GM23338 (cell line): ENCODE results near the gene CEP131. TPM values are rescaled to one million over a fixed set of nuclear protein-coding genes. Genes with fewer than 3 reads are reported as not detected.

Experiments
- ATAC-seq: fragments of 200-7000 bp; cut with Tn5 transposase; 3 replicates; pipeline ENCODE4 v1.9.1; 2020
- DNase-seq: peaks from one replicate; pipeline ENCODE4 v3.0.0-alpha.2; 2015; ENCODE audit warnings: low spot score
- H2AFZ ChIP-seq: fragments of 200-600 bp; sonication (generic); 2 replicates; pipeline ENCODE4 v1.8.0; 2016; ENCODE audit warnings: antibody characterized with exemption, mild to moderate bottlenecking, moderate library complexity
- H3F3A ChIP-seq: fragments of 200-600 bp; sonication (generic); replicated peaks from 2 replicates; pipeline ENCODE4 v1.8.0; 2017; ENCODE audit warnings: antibody characterized with exemption, mixed run types, low read depth
- H3K27ac ChIP-seq: fragments of 200-600 bp; sonication (generic); 2 replicates; pipeline ENCODE4 v1.6.1; 2016; ENCODE audit warnings: low read depth
- H3K27me3 ChIP-seq: fragments of 200-600 bp; sonication (generic); 2 replicates; pipeline ENCODE4 v1.8.0; 2016; ENCODE audit warnings: mild to moderate bottlenecking, mixed run types, moderate library complexity; ENCODE audit not compliant: insufficient read depth
- H3K36me3 ChIP-seq: fragments of 200-600 bp; sonication (generic); 2 replicates; pipeline ENCODE4 v1.8.0; 2016; ENCODE audit warnings: mild to moderate bottlenecking; ENCODE audit not compliant: insufficient read depth
- H3K4me1 ChIP-seq: fragments of 200-600 bp; sonication (generic); 2 replicates; pipeline ENCODE4 v1.8.0; 2016; ENCODE audit warnings: mild to moderate bottlenecking, moderate library complexity; ENCODE audit not compliant: insufficient read depth
- H3K4me2 ChIP-seq: fragments of 200-600 bp; sonication (generic); 2 replicates; pipeline ENCODE4 v1.7.1; 2017; ENCODE audit warnings: mixed run types
- H3K4me3 ChIP-seq: fragments of 200-600 bp; sonication (generic); 2 replicates; pipeline ENCODE4 v1.6.1; 2016; ENCODE audit warnings: mixed run types
- H3K79me2 ChIP-seq: fragments of 200-600 bp; sonication (generic); replicated peaks from 2 replicates; pipeline ENCODE4 v1.8.0; 2017; ENCODE audit warnings: mild to moderate bottlenecking; ENCODE audit not compliant: insufficient read depth
- H3K9me2 ChIP-seq: fragments of 200-600 bp; sonication (generic); 2 replicates; pipeline ENCODE4 v1.8.0; 2017; ENCODE audit not compliant: insufficient read depth
- H4K20me1 ChIP-seq: fragments of 200-600 bp; sonication (generic); replicated peaks from 2 replicates; pipeline ENCODE4 v1.8.0; 2017; ENCODE audit warnings: mild to moderate bottlenecking; ENCODE audit not compliant: insufficient read depth
- H3K27ac Mint-ChIP-seq: 2 replicates; pipeline ENCODE4 v1.8.0; 2020; ENCODE audit warnings: inconsistent platforms, mild to moderate bottlenecking, moderate library complexity, mixed read lengths
- H3K27me3 Mint-ChIP-seq: 3 replicates; pipeline ENCODE4 v1.8.0; 2022; ENCODE audit warnings: low read depth, mild to moderate bottlenecking, moderate library complexity, mixed read lengths, inconsistent platforms; ENCODE audit not compliant: insufficient read depth, poor library complexity
- H3K36me3 Mint-ChIP-seq: 3 replicates; pipeline ENCODE4 v1.8.0; 2021; ENCODE audit warnings: low read depth, mild to moderate bottlenecking, inconsistent platforms, moderate library complexity, mixed read lengths
- H3K4me1 Mint-ChIP-seq: 3 replicates; pipeline ENCODE4 v1.8.0; 2020; ENCODE audit warnings: mild to moderate bottlenecking, inconsistent platforms, mixed read lengths
- H3K4me3 Mint-ChIP-seq: 3 replicates; pipeline ENCODE4 v1.8.0; 2021; ENCODE audit warnings: moderate library complexity, mild to moderate bottlenecking, inconsistent platforms, mixed read lengths
- H3K9me3 Mint-ChIP-seq: 3 replicates; pipeline ENCODE4 v1.8.0; 2020; ENCODE audit warnings: moderate library complexity, mild to moderate bottlenecking, inconsistent platforms, mixed read lengths
- CREB1 ChIP-seq: fragments of 250-450 bp; sonication (Bioruptor Pico); IDR thresholded peaks from 2 replicates; pipeline ENCODE4 v1.5.0; 2020; ENCODE audit warnings: low read depth, mild to moderate bottlenecking, moderate library complexity
- ZNF331 ChIP-seq: fragments of 250-450 bp; sonication (Bioruptor Pico); IDR thresholded peaks from 2 replicates; pipeline ENCODE4 v1.5.0; 2020; ENCODE audit warnings: low read depth, mild to moderate bottlenecking, moderate library complexity
- polyA plus RNA-seq: library from polyadenylated mRNA; unstranded; fragments of >200 nt; fragmentation: Nextera tagmentation; extraction: Ambion mirVana; gene quantifications from 2 replicates; pipeline ENCODE4 v1.2.1, GENCODE V29; 2016
- total RNA-seq: library from RNA; depleted of rRNA; stranded (reverse); fragments of >200 nt; shearing (Covaris generic); gene quantifications from 2 replicates; pipeline ENCODE4 v1.2.3, GENCODE V29; 2014
- TF ChIP-seq, protein P1 (sequence below): IDR thresholded peaks from one replicate; pipeline ENCODE4 v1.6.1; 2018; ENCODE audit warnings: antibody characterized with exemption; ENCODE audit not compliant: unreplicated experiment
- TF ChIP-seq, protein P2 (sequence below): fragments of 250-450 bp; sonication (Bioruptor Pico); IDR thresholded peaks from 2 replicates; pipeline ENCODE4 v1.5.0; 2020; ENCODE audit warnings: mild to moderate bottlenecking, moderate library complexity

Gene CEP131
- total and polyA plus RNA-seq, 2 experiments from 2014 or later, result 26.8 to 35.5 TPM

DNA sequence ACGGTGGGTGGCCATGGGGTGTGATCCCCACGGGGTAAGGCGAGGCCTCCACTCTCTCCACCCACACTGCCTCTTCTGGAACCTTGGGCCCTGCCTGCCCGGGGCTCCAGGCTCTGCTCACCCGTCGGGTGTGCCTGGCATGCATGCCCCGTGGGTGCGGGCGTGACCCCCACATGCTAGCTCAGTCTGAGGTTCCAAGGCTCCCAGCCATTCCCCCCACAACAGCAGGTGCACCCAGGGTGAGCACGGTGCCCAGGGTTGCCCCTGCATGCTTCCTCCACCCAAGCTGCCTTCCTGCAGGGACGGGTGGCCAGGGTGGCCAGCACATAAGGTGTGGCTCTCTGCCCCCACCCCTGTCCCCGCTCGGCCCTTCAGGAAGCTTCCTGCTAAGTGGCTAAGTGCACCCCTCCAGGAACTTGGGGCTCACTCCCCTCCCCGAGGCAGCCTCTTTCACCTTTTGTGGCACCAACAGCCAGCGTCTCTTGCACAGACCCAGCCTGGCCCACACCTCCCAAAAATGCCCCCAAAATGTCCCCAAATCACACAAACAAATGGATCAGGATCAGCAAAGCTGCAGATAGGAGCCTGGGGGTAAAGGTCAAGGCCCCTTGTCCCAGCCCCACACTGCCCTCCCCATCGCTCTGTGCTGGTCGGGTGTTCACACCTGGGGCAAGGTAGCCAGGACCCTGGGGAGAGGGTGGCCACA lies 78.9 kb downstream of the CEP131 start:
- no peak overlapping the region for H3K27ac ChIP-seq
- H3K79me2 ChIP-seq, result no peaks in the 10 kb centered on the region
- DNase-seq, result no peak
- Mint-ChIP-seq H3K27me3 (peaks cover 20% of the 10 kb centered on the region), H3K36me3 (no peaks in the 10 kb centered on the region), H3K4me3 (no peak overlapping the region), H3K9me3 (peaks cover 8% of the 10 kb centered on the region), H3K4me1 (no peaks in the 10 kb centered on the region), H3K27ac (no peak overlapping the region)
- no peak overlapping the region for H2AFZ ChIP-seq
- no peak overlapping the region for H3K4me2 ChIP-seq
- no peaks in the 10 kb centered on the region for H3K9me2 ChIP-seq
- no peaks in the 10 kb centered on the region for H3K36me3 ChIP-seq
- H3F3A ChIP-seq, result peaks cover under 1% of the 10 kb centered on the region; the same call in 1 of the 2 replicates
- ATAC-seq, result no peak
- no peaks in the 10 kb centered on the region for H3K27me3 ChIP-seq
- H3K4me1 ChIP-seq, result no peaks in the 10 kb centered on the region
- no peaks in the 10 kb centered on the region for H4K20me1 ChIP-seq
- TF ChIP-seq CREB1 (CRISPR knock-in tag), result no peak
- TF ChIP-seq, protein P1, sequence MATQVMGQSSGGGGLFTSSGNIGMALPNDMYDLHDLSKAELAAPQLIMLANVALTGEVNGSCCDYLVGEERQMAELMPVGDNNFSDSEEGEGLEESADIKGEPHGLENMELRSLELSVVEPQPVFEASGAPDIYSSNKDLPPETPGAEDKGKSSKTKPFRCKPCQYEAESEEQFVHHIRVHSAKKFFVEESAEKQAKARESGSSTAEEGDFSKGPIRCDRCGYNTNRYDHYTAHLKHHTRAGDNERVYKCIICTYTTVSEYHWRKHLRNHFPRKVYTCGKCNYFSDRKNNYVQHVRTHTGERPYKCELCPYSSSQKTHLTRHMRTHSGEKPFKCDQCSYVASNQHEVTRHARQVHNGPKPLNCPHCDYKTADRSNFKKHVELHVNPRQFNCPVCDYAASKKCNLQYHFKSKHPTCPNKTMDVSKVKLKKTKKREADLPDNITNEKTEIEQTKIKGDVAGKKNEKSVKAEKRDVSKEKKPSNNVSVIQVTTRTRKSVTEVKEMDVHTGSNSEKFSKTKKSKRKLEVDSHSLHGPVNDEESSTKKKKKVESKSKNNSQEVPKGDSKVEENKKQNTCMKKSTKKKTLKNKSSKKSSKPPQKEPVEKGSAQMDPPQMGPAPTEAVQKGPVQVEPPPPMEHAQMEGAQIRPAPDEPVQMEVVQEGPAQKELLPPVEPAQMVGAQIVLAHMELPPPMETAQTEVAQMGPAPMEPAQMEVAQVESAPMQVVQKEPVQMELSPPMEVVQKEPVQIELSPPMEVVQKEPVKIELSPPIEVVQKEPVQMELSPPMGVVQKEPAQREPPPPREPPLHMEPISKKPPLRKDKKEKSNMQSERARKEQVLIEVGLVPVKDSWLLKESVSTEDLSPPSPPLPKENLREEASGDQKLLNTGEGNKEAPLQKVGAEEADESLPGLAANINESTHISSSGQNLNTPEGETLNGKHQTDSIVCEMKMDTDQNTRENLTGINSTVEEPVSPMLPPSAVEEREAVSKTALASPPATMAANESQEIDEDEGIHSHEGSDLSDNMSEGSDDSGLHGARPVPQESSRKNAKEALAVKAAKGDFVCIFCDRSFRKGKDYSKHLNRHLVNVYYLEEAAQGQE, result no peak
- TF ChIP-seq, protein P2, sequence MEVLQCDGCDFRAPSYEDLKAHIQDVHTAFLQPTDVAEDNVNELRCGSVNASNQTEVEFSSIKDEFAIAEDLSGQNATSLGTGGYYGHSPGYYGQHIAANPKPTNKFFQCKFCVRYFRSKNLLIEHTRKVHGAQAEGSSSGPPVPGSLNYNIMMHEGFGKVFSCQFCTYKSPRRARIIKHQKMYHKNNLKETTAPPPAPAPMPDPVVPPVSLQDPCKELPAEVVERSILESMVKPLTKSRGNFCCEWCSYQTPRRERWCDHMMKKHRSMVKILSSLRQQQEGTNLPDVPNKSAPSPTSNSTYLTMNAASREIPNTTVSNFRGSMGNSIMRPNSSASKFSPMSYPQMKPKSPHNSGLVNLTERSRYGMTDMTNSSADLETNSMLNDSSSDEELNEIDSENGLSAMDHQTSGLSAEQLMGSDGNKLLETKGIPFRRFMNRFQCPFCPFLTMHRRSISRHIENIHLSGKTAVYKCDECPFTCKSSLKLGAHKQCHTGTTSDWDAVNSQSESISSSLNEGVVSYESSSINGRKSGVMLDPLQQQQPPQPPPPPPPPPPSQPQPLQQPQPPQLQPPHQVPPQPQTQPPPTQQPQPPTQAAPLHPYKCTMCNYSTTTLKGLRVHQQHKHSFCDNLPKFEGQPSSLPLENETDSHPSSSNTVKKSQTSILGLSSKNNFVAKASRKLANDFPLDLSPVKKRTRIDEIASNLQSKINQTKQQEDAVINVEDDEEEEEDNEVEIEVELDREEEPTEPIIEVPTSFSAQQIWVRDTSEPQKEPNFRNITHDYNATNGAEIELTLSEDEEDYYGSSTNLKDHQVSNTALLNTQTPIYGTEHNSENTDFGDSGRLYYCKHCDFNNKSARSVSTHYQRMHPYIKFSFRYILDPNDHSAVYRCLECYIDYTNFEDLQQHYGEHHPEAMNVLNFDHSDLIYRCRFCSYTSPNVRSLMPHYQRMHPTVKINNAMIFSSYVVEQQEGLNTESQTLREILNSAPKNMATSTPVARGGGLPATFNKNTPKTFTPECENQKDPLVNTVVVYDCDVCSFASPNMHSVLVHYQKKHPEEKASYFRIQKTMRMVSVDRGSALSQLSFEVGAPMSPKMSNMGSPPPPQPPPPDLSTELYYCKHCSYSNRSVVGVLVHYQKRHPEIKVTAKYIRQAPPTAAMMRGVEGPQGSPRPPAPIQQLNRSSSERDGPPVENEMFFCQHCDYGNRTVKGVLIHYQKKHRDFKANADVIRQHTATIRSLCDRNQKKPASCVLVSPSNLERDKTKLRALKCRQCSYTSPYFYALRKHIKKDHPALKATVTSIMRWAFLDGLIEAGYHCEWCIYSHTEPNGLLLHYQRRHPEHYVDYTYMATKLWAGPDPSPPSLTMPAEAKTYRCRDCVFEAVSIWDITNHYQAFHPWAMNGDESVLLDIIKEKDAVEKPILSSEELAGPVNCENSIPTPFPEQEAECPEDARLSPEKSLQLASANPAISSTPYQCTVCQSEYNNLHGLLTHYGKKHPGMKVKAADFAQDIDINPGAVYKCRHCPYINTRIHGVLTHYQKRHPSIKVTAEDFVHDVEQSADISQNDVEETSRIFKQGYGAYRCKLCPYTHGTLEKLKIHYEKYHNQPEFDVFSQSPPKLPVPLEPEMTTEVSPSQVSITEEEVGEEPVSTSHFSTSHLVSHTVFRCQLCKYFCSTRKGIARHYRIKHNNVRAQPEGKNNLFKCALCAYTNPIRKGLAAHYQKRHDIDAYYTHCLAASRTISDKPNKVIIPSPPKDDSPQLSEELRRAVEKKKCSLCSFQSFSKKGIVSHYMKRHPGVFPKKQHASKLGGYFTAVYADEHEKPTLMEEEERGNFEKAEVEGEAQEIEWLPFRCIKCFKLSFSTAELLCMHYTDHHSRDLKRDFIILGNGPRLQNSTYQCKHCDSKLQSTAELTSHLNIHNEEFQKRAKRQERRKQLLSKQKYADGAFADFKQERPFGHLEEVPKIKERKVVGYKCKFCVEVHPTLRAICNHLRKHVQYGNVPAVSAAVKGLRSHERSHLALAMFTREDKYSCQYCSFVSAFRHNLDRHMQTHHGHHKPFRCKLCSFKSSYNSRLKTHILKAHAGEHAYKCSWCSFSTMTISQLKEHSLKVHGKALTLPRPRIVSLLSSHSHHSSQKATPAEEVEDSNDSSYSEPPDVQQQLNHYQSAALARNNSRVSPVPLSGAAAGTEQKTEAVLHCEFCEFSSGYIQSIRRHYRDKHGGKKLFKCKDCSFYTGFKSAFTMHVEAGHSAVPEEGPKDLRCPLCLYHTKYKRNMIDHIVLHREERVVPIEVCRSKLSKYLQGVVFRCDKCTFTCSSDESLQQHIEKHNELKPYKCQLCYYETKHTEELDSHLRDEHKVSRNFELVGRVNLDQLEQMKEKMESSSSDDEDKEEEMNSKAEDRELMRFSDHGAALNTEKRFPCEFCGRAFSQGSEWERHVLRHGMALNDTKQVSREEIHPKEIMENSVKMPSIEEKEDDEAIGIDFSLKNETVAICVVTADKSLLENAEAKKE, result no peak
- no peak for TF ChIP-seq ZNF331 (CRISPR knock-in tag)
- no peak overlapping the region for H3K4me3 ChIP-seq
